Measurements from ENCODE around the gene RBP5.
A peak's percentile ranks its signal among the peaks of the same experiment; 100 is the strongest.

Gene RBP5

DNA sequence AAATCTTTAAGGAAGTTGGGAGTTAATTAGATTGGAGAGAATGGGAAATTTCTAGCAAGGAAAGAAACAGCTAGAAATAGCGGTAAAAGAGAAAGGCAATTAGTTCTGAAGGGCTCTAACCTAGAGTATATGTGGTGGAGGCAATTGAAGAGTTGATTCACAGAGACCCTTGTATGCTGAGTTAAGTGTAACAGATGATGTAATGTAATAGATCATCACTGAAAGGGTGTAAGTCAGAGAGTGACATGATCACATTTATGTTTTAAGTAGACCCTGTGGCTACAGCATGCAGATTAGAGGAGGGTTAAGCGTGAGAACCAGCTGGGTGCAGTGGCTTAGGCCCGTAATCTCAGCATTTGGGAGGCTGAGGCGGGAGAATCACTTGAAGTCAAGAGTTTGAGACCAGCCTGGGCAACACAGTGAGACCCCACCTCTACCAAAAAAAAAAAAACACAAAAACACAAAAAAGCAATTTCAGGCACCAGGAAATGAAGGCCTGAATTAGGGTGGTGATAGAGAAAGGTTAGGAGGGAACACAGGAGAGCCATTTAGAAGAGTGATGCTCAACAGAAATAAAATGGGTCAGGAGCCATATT lies 3.0 kb downstream of the RBP5 start (continued):
- TF ChIP-seq ZNF366 (tag by site-specific recombination; conservative IDR thresholded peaks at IDR 0.05) (no peak), KLF16 (tag by site-specific recombination; IDR thresholded peaks at IDR 0.05) (no peak), ZNF202 (tag by site-specific recombination; IDR thresholded peaks at IDR 0.05; ENCODE audit: borderline replicate concordance) (no peak), ZNF843 (tag by site-specific recombination; IDR thresholded peaks at IDR 0.05) (no peak), ZNF629 (tag by site-specific recombination; IDR thresholded peaks at IDR 0.05) (peak; percentile 50), ZNF248 (tag by site-specific recombination; IDR thresholded peaks at IDR 0.05) (no peak), ZNF621 (tag by site-specific recombination; IDR thresholded peaks at IDR 0.05) (no peak), ZNF335 (tag by site-specific recombination; conservative IDR thresholded peaks at IDR 0.05) (no peak), ATF2 (tag by site-specific recombination; IDR thresholded peaks at IDR 0.05; ENCODE audit: low read depth) (peak; percentile 88), ZNF521 (tag by site-specific recombination; IDR thresholded peaks at IDR 0.05) (no peak), ZBTB17 (tag by site-specific recombination; IDR thresholded peaks at IDR 0.05) (0 out of 2 replicates have a peak, but pooled peaks have one; percentile 13), ZNF596 (tag by site-specific recombination; IDR thresholded peaks at IDR 0.05) (no peak), GLI4 (tag by site-specific recombination; IDR thresholded peaks at IDR 0.05) (no peak), IKZF3 (tag by site-specific recombination; IDR thresholded peaks at IDR 0.05) (no peak)
- TF ChIP-seq, protein P1, sequence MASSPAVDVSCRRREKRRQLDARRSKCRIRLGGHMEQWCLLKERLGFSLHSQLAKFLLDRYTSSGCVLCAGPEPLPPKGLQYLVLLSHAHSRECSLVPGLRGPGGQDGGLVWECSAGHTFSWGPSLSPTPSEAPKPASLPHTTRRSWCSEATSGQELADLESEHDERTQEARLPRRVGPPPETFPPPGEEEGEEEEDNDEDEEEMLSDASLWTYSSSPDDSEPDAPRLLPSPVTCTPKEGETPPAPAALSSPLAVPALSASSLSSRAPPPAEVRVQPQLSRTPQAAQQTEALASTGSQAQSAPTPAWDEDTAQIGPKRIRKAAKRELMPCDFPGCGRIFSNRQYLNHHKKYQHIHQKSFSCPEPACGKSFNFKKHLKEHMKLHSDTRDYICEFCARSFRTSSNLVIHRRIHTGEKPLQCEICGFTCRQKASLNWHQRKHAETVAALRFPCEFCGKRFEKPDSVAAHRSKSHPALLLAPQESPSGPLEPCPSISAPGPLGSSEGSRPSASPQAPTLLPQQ (tag by site-specific recombination; IDR thresholded peaks at IDR 0.05): no peak
- TF ChIP-seq, protein P2, sequence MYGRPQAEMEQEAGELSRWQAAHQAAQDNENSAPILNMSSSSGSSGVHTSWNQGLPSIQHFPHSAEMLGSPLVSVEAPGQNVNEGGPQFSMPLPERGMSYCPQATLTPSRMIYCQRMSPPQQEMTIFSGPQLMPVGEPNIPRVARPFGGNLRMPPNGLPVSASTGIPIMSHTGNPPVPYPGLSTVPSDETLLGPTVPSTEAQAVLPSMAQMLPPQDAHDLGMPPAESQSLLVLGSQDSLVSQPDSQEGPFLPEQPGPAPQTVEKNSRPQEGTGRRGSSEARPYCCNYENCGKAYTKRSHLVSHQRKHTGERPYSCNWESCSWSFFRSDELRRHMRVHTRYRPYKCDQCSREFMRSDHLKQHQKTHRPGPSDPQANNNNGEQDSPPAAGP (tag by site-specific recombination; IDR thresholded peaks at IDR 0.05): no peak

GRCh38 chr12:7123806-7124522 lies 4.7 kb downstream of the RBP5 start:
- Histone ChIP-seq H3K36me3 (ENCODE audit: control insufficient read depth in 2 of 2, insufficient read depth in 1 of 2, low read length in 2 of 2) (no peaks in the 10 kb centered on the region), H3K4me3 (ENCODE audit: low read depth, low read length) (no peak overlapping the region), H3K9me3 (ENCODE audit: control insufficient read depth, insufficient read depth, low read depth, low read length) (no peaks in the 10 kb centered on the region), H3K4me1 (ENCODE audit: control insufficient read depth, insufficient read depth, low read length) (no peaks in the 10 kb centered on the region), H3K27ac (ENCODE audit: extremely low read depth, low read depth, low read length) (no peak overlapping the region)
- ChIA-PET POLR2A (no interaction called here), CTCF (interaction anchor here (4.8 kb wide), 1 partner anchor 12 kb away, joined by 46 read pairs; no protein-coding TSS in a partner anchor)
- TF ChIP-seq KLF16 (tag by site-specific recombination; IDR thresholded peaks at IDR 0.05) (no peak), MEIS1 (CRISPR knock-in tag; IDR thresholded peaks at IDR 0.05; ENCODE audit: borderline replicate concordance) (no peak), ZBTB7A (tag by site-specific recombination; IDR thresholded peaks at IDR 0.05; ENCODE audit: low read depth) (no peak), ZNF26 (tag by site-specific recombination; IDR thresholded peaks at IDR 0.05) (no peak), ZNF530 (tag by site-specific recombination; IDR thresholded peaks at IDR 0.05; ENCODE audit: low read depth) (no peak), ZBTB44 (tag by site-specific recombination; IDR thresholded peaks at IDR 0.05) (no peak)
- TF ChIP-seq, protein P3, sequence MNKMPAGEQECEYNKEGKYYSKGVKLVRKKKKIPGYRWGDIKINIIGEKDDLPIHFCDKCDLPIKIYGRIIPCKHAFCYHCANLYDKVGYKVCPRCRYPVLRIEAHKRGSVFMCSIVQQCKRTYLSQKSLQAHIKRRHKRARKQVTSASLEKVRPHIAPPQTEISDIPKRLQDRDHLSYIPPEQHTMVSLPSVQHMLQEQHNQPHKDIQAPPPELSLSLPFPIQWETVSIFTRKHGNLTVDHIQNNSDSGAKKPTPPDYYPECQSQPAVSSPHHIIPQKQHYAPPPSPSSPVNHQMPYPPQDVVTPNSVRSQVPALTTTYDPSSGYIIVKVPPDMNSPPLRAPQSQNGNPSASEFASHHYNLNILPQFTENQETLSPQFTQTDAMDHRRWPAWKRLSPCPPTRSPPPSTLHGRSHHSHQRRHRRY (tag by site-specific recombination; IDR thresholded peaks at IDR 0.05): no peak
